VCaP (cell line): Measurements from ENCODE around the gene TGM6.

Experiments used
- H3K27ac ChIP-seq: fragments of 450-650 bp; 2 replicates; pipeline ENCODE4 v1.5.1; 2017
- CTCF ChIP-seq: fragments of 450-650 bp; conservative IDR thresholded peaks from 2 replicates; pipeline ENCODE4 v1.5.1; 2017; ENCODE audit warnings: mild to moderate bottlenecking, moderate library complexity

The TGM6 gene

GRCh38 chr20:2348336-2348735 lies 32.4 kb upstream of the TGM6 start:
- TF ChIP-seq CTCF, result no peak
- H3K27ac ChIP-seq, result no peak overlapping the region

- no peak overlapping the region for H3K27ac ChIP-seq
- no peak for TF ChIP-seq CTCF
These were observed 30.9 kb upstream of the TGM6 start for GRCh38 chr20:2349801-2350200.

GRCh38 chr20:2350606-2351005 lies 30.1 kb upstream of the TGM6 start:
- no peak overlapping the region for H3K27ac ChIP-seq
- no peak for TF ChIP-seq CTCF

- TF ChIP-seq CTCF, result no peak
- H3K27ac ChIP-seq, result no peak overlapping the region
These were observed 27.5 kb upstream of the TGM6 start for GRCh38 chr20:2353231-2353630.

- no peak for TF ChIP-seq CTCF
These were observed 23.6 kb upstream of the TGM6 start for GRCh38 chr20:2357114-2357513.

GRCh38 chr20:2358006-2358405 lies 22.7 kb upstream of the TGM6 start:
- H3K27ac ChIP-seq, result no peak overlapping the region
- TF ChIP-seq CTCF, result no peak

More at GRCh38 chr20:2357114-2357513, 23.6 kb upstream of the TGM6 start:
- H3K27ac ChIP-seq, result no peak overlapping the region

- H3K27ac ChIP-seq, result no peak overlapping the region
- no peak for TF ChIP-seq CTCF
These were observed 19.6 kb upstream of the TGM6 start for GRCh38 chr20:2361035-2361593.
